ENCODE results near the gene PGAP6.

PGAP6 gene

GRCh38 chr16:330741-331140 lies 51.0 kb downstream of the PGAP6 start:
- no peak for DNase-seq (ENCODE audit: low spot score)

GRCh38 chr16:325375-326145 lies 56.2 kb downstream of the PGAP6 start:
- no peak for DNase-seq (ENCODE audit: low spot score)

GRCh38 chr16:324451-325334 lies 57.1 kb downstream of the PGAP6 start:
- no peak for DNase-seq (ENCODE audit: low spot score)

- no peak for DNase-seq (ENCODE audit: low spot score)
These were observed 57.7 kb downstream of the PGAP6 start for GRCh38 chr16:324201-324450.

- no peak for DNase-seq (ENCODE audit: low spot score)
These were observed 59.2 kb downstream of the PGAP6 start for GRCh38 chr16:322476-323143.

- no peak for DNase-seq (ENCODE audit: low spot score)
These were observed 60.2 kb downstream of the PGAP6 start for GRCh38 chr16:321532-321931.
